COLO829 (cell line): ENCODE data around the gene SNX4.
"Not testable (repeated sequence)": the region's sequence is repeated elsewhere in the genome, so short reads cannot be mapped to it uniquely, and the experiment has no call there.

Experiments used
- DNase-seq: peaks from one replicate; pipeline ENCODE4 v3.0.0; 2012; ENCODE audit warnings: low spot score

The SNX4 gene

GRCh38 chr3:125519678-125520562, at the start of gene SNX4:
Gene SNX4, minus strand, starts transcription at chr3:125520202. Its CDS starts 30 bp downstream, at chr3:125520172.
- DNase-seq = peak; percentile 88

GRCh38 chr3:125556314-125556713, 36.3 kb upstream of the SNX4 start:
- no peak for DNase-seq

- DNase-seq = no peak
Measured at GRCh38 chr3:125552401-125552800, 32.4 kb upstream of the SNX4 start.

GRCh38 chr3:125528920-125529319, 8.9 kb upstream of the SNX4 start:
- no peak for DNase-seq

- no peak for DNase-seq
Measured at GRCh38 chr3:125525153-125525552, 5.2 kb upstream of the SNX4 start.

GRCh38 chr3:125520563-125520919, 539 bp upstream of the SNX4 start:
- not testable (repeated sequence) for DNase-seq

- DNase-seq = no peak
Measured at GRCh38 chr3:125515421-125515820, 4.6 kb downstream of the SNX4 start.

GRCh38 chr3:125513490-125514115, 6.4 kb downstream of the SNX4 start:
- no peak for DNase-seq

GRCh38 chr3:125512135-125512920, 7.7 kb downstream of the SNX4 start:
- DNase-seq = no peak

GRCh38 chr3:125511420-125512118, 8.4 kb downstream of the SNX4 start:
- DNase-seq = no peak

GRCh38 chr3:125507128-125507527, 12.9 kb downstream of the SNX4 start:
- DNase-seq = no peak

- DNase-seq = no peak
Measured at GRCh38 chr3:125498630-125499029, 21.4 kb downstream of the SNX4 start.

GRCh38 chr3:125496701-125497100, 23.3 kb downstream of the SNX4 start:
- DNase-seq = no peak

GRCh38 chr3:125482406-125482805, 37.6 kb downstream of the SNX4 start:
- no peak for DNase-seq

GRCh38 chr3:125481786-125482185, 38.2 kb downstream of the SNX4 start:
- DNase-seq = no peak

- DNase-seq = not testable (repeated sequence)
Measured at GRCh38 chr3:125481375-125481759, 38.6 kb downstream of the SNX4 start.

GRCh38 chr3:125480656-125481374, 39.2 kb downstream of the SNX4 start:
- no peak for DNase-seq

- DNase-seq = no peak
Measured at GRCh38 chr3:125479091-125479490, 40.9 kb downstream of the SNX4 start.

GRCh38 chr3:125478326-125478725, 41.7 kb downstream of the SNX4 start:
- no peak for DNase-seq

- DNase-seq = no peak
Measured at GRCh38 chr3:125477701-125478100, 42.3 kb downstream of the SNX4 start.

GRCh38 chr3:125470671-125471070, 49.3 kb downstream of the SNX4 start:
- no peak for DNase-seq
